Fibroblast of the aortic adventitia (primary cell): ENCODE measurements around the gene SWAP70. TPM values are rescaled to one million over a fixed set of nuclear protein-coding genes. Genes with fewer than 3 reads are reported as not detected.

Experiments used
- DNase-seq: peaks from one replicate; pipeline ENCODE4 v3.0.0-alpha.2; 2010; ENCODE audit warnings: low read depth
- H3K4me3 ChIP-seq: 2 replicates; pipeline ENCODE4 v1.5.1; 2011; ENCODE audit warnings: low read depth, mild to moderate bottlenecking, control low read depth, low read length, moderate library complexity
- CTCF ChIP-seq: IDR thresholded peaks from 2 replicates; pipeline ENCODE4 v1.5.1; 2011; ENCODE audit warnings: mild to moderate bottlenecking, low read length, control low read depth, inconsistent platforms; ENCODE audit not compliant: insufficient read depth
- total RNA-seq: library from RNA; depleted of rRNA; stranded (reverse); fragments of >200 nt; gene quantifications from 2 replicates; pipeline ENCODE4 v1.2.3, GENCODE V29; 2012; ENCODE audit warnings: low replicate concordance

Gene SWAP70
- total RNA-seq, 1 donor, result 44.4 TPM

GRCh38 chr11:9662273-9662672, 1.6 kb upstream of the SWAP70 start:
- TF ChIP-seq CTCF, result no peak
- DNase-seq, result no peak
- no peak overlapping the region for H3K4me3 ChIP-seq

- peak; percentile 72 for DNase-seq
- no peak for TF ChIP-seq CTCF
- H3K4me3 ChIP-seq, result peak overlapping the region; percentile 94
These were observed 647 bp downstream of the SWAP70 start for GRCh38 chr11:9664276-9665171.

GRCh38 chr11:9665749-9666148, 1.9 kb downstream of the SWAP70 start:
- no peak for DNase-seq
- H3K4me3 ChIP-seq, result peak overlapping the region; percentile 94
- TF ChIP-seq CTCF, result no peak

DNA sequence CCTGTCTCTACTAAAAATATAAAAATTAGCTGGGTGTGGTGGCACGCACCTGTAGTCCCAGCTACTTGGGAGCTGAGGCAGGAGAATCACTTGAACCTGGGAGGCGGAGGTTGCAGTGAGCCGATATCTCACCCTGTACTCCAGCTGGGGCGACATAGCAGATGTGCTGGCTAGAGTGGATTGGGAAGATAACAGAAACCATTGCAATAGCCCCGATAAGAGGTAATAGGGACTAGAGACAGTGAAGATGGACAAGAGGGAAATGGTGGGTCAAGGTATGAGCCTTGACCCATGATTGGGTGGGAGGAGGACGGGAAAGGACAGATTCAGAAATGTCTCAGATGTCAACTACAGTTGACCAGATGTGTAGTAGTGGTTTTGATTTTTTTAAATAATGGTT, 6.1 kb downstream of the SWAP70 start:
- no peak overlapping the region for H3K4me3 ChIP-seq
- no peak for DNase-seq
- no peak for TF ChIP-seq CTCF

DNA sequence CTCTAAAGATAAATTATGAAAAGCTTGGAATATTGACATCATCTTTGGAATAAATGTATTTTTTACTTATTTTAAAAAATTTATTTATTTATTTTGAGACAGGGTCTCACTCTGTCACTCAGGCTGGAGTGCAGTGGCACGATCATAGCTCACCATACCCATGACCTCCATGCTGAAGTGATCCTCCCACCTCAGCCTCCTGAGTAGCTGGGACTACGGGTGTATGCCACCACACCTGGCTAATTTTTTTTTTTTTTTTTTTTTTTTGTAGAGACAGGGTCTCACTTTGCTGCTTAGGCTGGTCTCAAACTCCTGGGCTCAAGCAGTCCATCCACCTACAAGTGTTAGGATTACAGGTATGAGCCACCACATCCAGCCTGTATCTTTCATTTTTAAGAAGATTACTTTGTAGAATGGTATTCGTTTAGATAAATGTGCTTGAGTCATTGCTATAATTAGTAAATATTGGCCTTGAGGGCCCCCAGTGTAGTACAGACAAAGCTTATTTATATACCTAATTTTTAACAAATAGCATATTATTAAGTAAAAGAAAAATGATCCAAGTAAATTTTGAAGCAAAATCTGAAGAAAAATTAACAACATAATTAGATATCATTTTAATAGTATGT, 8.5 kb downstream of the SWAP70 start:
- DNase-seq, result no peak
- no peak for TF ChIP-seq CTCF
- H3K4me3 ChIP-seq, result no peak overlapping the region

GRCh38 chr11:9672918-9673317, 9.0 kb downstream of the SWAP70 start:
- no peak for DNase-seq
- no peak overlapping the region for H3K4me3 ChIP-seq
- TF ChIP-seq CTCF, result no peak
